Kidney glomerular epithelial cell (primary cell): ENCODE data around the gene ZNHIT1.

Experiments used
- DNase-seq: peaks from one replicate; lab custom pipeline; 2025; lab: John Stamatoyannopoulos, UW

Gene ZNHIT1

DNA sequence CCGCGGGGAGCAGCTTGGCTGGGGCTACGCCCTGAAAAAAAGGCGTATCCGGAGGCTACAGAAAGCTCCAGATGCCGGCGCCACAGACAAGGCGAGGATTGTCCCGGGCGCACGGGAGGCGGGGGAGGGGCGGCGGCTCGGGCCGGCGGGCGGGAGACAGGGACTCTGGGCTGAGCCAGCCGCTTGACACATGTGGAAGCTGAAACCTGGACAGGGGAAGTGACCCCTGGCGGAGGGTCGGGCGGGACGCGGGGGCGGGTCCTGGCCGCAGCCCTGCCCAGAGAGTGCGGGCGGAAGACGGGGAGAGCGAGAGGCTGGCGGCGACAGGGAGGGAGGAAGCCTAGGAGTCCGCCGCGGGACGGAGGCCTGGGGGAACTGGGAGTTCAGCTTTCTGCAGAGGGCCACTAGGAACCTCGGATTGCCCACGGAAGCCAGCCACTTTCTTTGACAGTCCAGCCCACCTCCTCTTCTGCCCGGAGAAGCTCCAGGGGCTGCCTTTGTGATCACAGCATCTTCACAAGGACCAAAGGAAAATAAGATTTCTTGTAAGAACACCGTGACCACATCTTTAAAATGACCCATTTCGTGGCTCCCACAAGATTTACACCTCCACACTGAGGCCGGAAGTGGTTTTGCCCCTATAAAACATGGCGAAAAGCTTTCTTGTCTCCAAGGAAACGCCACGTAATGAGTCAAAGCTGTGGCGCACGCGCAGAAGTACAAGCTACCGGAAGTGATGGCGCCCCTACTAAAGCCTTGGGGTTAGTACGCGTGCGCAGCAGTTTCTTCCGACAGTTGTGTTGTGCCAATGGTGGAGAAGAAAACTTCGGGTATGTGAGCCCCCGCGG, at the start of gene ZNHIT1, which contains the start of gene PLOD3:
Gene ZNHIT1 (plus strand): TSS at position 778 of the 848 bp plus-strand sequence. CDS start 31 bp downstream, at position 809.
Gene PLOD3 (minus strand): TSS at position 194 of the 848 bp plus-strand sequence. CDS start 307 bp downstream, outside the sequence.
- DNase-seq = peak; percentile 95

DNA sequence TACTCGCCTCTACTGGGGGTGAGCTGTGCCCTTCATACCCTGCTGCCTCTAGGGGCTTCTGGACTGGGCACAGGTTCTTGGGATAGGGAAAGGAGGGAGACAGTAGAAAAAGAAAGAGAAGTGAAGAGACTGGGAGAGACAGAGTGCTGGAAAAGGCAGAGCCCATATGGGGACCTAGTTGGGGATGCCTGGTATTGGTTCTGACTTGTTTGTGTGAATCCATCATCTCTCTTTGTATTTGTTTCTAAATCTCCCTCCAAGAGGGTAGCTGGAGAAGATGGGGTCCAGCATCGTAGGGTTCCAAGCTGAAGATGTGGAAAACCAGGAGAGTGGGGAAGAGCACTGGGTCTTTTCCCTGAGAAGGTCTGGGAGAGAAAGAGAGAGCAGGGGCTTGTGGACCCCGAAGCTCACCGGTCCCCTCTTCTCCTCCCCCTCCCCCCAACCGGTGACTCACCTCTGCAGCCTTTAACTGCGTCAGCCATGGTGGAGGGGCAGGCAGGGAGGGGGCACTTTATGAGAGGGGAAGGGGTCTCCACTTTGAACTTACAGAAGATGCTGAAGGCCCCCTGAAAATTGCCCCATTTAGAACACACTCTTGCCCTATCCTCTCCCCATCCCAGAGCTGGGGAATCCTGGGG, 49.4 kb upstream of the ZNHIT1 start:
- DNase-seq = no peak

DNA sequence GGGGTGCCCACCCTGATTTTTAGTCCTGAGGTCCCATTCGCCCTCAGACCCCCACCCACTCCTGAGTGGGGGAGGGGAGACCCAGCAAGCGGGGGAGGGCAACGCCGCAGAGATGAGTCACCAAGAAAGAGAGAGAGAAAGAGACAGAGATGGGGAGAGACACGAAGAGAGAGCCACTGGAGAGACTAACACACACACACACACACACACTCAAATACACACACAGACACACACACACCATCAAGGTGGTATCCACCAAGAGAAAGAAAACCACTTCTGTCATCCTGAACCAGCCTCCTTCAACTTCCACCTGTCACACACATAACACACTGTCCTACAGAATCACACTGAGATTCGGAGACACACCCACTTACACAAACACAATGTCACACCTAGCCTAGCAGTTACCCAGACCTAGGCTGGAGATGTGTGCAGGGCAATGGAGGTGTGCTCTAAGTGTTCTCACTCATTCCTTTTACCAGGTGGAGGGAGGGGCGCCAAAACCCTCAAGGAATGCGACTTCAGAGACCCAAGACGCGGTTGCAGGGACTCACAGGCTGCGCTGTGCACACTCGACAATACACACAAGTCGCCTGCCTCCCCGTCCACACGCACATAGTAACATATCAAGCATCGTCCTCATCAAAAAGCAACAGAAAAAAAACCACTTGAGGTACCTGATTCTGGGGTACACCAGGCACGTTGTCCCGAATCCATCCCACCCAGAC, 48.7 kb upstream of the ZNHIT1 start:
- no peak for DNase-seq

DNA sequence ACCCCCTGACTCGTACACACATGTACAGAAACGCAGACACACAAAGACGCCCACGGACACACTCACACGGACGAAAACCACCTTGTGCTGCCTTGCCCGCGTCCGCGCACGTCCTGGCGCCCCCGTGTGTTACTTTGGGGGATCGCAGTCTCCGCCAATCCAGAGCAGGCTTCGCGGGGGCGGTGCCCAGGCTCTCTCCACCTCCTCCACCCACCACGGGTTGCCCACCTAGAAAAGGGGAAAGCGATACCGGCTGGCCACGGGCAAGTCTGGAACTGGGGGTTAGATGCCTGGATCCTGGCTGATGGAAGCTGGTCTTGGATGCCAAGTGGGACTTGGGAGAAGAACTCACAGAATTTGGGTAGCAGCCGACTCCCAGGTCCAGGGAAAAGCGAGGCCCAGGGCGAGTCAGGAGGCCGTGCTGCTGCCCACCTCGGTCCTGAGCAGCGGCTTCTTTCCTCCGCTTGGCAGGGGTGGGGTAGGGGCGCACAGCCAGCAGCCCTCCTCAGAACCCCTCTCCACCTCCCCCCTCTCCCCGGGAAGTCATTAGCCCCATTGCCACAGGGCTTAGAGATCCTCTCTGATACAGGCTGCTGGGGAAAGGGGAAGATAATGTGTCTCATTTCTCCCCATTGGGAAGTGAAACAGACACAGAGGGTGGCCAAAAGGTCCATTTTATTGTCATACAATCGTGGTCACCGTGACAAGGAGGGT, 48.0 kb upstream of the ZNHIT1 start:
- DNase-seq = peak; percentile 46

DNA sequence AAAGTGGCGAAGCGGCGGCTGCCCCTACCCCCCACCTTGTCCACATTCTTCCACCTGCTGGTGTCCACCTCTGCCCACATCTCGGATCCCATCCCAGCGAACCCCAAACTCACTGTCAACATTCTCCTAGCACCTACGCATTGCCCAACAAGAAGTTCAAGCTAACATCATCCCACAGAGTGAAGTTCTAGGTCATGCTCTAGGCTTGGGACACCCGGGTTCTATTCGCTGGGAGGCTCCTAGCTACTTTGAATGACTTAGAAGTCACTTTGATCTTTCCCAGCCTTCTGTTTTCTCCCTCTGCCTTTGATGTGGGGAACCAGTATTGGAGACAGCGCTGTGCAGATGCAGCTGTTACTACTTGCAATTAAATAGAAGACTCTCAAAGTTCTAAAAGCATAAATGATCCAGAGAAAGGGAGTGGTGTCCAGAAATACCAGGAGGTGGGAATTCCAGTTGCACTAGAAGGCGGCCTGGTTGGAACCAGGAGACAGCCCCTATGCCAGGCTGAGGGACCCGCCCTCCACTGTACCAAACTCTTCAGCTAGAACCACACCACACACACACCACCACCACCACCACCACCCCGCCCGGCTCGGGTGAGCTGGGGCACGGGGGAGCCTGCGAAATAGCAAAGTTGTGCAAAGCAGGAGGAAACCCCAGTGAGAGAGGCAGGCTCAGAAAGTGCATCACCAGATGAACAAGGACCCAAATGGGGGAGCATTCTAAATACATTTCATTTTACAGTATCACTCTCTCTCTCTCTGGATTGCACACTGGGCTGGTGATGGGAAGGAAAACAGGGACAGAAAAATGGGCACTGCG, 47.1 kb upstream of the ZNHIT1 start:
- no peak for DNase-seq

DNA sequence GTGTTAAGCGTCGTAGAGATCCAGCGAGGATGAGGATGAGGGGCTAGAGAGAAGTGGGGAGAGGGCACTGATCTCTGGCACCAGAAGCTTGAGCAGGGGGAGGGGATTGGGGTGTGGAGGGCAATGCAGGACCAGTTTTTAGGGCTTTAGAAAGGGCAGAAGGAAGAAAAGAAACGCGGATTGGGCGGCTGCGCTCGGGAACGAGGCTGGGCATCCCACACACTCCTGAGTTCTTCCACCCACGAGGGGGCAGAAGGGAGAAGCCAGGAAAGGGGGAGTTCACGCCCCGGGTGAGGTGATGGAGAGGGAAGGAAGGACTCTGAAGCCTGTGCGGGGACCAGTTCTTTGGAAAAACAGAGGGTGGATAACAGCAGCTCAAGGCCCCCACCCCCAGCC, 46.5 kb upstream of the ZNHIT1 start:
- DNase-seq = no peak

DNA sequence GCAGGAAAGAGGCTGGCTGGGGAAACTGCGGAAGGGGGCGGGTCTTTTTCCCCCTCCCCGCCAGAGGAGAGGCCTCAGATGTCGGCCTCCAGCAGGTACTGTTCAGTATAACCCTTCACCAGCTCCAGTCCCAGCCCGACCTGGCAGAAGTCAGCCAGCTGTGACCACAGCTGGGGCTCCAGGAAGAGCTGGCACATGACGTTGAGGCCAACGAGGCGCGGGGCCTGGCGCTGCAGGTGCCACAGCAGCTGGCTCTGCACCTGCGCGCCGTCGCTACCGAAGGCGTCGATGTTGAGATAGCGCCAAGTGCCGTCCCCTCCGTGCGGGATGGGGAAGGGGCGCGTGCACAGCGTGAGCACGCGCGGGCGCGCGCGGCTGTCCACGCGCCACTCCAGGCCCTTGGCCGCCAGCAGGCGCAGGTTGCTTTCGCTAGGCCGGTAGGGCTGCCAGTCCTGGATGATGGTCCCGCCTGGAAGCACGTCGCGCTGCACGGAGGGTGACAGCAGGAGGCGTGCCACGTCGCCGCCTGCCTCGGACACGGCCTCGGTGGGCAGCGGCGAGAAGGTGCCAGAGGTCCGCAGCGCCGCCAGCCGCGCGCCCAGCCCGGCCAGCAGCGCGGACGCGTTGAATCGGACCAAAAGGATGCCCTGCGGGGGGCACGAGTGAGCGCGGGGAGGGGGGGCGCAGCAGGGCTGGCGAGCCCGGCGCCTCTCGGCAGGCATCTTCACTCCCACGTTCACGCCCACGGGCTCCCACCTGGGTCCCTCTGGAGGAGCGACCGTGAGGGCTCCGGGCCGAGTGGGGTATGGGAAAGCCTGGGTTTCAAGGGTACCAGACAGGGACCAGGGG, 45.7 kb upstream of the ZNHIT1 start:
- no peak for DNase-seq

DNA sequence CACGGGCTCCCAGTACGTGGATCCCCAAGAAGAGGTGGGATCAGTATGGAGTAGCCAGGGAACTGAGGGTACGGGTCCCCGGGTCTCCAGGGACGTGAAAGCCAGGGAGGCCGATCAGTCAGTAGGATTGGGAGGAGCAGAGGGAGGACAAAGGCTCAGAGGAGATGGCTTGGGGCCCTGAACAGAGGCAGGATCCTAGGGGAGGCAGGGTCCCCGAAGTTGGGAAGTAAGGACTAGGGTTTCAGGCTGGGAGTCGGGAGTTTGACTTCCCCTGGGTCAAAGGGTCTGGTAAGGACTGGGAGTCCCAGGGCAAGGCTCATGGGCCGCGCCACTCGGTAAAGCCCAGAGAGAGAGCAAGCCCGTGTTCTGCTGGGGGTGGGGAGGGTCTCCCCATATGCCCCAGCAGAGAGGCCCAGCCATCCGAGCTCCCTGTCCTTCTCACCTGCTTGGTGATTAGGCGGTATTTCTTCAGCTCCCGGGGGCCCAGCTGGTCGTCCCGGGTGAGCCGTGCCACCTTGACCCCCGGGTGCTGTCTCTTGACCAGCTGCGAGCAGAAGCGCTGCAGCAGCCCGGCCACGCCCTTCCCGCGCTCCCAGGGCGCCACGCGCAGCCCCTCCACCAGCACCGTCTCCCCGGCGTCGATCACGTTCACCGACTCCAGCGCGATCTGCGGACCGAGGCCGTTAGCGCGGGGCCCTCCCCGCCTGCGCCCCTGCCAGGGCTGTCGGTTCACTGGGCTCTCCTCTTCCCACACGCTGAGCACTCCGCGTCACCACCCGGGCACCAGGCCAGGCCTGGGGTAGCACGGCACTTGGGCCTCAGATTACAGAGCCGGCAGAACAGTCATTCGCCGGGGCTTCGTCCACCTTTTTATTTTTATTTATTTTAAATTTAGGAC, 44.9 kb upstream of the ZNHIT1 start:
- peak; percentile 39 for DNase-seq

DNA sequence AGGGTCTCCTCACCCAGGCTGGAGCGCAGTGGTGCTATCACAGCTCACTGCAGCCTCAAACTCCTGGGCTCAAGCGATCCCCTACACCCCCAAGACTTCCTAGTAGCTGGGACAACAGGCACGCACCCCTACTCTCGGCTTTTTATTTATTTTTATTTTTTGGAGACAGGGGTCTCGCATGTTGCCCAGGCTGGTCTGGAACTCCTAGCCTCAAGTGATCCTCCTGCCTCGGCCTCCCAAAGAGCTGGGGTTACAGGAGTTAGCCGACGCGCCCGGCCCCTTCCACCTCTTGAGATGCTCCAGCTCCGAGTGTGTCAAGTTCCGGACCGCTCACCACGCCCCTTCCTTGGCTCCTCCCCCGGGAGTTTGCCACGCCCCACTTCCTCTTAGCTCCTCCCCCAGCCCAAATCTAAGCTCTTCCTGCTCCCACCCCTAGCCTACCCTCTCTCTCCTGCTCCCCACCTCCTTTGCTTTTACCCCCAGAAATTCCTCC, 44.2 kb upstream of the ZNHIT1 start:
- DNase-seq = no peak

DNA sequence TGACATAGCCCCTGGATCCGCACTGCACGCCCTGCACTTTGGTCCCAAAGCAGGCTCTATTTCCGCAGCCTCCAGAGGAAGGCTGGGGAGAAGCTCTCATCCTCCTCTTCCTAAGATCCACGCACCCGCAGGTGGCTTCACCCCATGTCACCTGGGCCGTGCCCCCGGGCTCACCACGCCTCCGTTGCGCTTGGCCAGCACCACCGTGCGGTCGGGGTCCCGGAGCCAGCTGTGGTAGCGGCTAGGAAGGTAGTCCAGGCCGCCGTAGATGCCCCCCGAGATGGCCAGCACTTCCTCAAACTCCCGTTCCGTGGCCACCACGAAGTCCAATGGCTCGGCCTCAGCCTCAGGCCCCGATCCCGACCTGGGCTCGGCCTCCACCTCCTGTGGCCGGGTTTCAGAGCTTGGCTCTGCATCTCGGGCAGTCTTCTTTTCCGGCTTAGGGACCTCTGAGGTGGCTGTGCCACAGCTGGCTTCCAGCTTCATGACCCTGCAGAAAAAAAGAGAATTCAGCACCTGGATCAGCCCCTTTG, 43.6 kb upstream of the ZNHIT1 start:
- DNase-seq = no peak

DNA sequence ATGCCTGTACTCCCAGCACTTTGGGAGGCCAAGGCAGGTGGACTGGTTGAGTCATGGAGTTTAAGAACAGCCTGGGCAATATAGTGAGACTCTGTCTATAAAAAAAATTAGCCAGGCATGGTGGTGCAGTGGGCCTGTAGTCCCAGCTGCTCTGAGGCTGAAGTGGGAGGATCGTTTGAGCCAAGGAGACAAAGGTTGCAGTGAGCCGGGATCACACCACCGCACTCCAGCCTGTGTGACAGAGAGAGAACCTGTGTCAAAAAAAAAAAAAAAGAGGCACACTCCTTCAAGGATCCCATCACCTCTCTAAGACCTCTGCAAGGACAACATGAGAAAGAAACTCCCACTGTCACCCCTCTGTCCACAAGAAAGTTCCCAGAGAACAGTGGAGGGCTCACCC, 42.3 kb upstream of the ZNHIT1 start:
- DNase-seq = no peak

DNA sequence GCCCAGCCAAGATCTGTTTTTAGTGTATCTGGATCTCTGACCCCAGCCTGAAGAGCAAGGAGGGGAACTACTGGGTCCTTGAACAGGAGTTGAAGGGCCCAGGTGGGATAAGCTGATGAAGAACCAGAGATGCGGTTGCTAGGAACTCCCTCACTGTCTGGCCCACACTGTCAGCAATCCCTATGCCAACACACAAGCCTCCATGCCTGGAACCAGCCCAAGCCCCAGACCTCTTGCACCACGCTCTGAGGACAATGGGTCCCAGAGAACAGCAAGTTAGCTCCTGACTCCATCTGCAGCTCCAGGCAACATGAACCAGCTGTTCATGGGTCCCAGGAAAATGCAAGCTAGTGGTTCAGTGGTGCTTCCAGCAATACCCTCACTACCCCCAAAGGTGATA, 40.3 kb upstream of the ZNHIT1 start:
- no peak for DNase-seq

DNA sequence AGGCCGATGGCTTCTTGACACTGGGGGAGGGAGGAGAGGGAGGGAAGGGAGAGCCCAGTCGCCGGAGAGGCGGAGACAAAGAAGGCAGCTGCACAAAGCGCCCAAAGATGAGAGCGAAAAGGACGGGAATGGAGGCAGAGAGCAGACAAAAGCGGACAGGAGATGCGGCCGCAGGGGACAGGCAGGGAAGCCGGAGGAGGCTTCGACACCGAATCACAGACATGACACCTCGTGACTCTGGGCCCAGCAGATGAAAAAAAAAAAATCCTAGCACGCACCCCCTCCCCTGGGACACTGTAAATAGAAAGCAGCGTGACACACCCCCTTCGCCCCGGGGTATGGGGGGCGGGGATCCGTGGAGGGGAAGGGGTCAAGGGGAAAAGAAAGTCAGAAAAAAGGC, 38.8 kb upstream of the ZNHIT1 start:
- no peak for DNase-seq

DNA sequence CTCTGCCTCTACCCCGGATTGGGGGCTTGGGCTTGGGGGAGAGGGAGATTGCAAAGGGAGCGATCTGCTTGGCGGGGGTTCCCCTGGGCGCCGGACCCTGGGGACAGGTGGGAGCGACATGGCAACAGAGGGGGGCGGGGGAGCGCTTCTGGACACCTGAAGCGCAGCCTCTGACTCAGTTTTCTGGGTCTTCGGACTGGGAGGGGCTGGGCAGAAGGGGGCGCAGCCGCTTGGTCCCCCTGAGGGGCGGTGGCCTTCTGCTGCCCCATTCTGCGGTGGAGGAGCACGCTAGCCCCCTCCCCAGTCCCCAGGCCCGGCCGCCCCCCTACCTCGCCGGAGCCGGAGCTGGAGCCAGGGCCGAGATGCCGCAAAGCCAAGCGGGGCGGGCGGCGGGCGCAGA, 38.3 kb upstream of the ZNHIT1 start:
- DNase-seq = no peak

DNA sequence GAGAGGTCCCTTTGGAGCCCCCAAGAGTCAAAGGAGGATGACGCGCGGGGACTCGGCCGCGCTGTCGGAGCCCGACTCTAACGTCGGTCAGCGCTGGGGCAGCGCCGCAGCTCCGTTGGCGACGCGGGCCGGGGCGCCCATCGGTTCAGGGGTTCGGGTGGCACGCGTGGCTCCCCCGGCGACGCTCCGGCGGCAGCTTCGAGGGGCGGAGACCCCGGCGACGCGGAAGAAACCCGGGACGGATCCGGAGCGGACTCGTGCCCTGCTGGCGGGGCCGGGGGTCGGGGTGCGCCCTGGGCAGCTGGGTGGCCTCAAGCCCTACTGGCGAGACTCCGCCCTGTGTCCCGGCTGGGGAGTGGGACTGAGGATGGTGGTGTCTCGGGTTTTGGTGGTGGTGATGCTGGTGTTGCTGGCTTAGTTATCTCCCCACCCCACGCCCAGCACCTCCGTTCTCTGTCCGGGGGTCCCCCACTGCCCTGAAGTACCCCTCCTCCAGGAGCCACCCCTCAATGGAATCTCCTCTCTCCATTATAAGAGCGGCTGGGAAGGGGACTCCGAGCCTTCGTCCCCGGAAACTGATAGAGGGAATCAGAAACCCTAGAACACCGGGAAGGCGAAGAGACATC, 37.7 kb upstream of the ZNHIT1 start, which contains the start of gene NAT16:
Gene NAT16 (minus strand): TSS at position 164 of the 626 bp plus-strand sequence. CDS start 5,486 bp downstream, outside the sequence.
- no peak for DNase-seq

DNA sequence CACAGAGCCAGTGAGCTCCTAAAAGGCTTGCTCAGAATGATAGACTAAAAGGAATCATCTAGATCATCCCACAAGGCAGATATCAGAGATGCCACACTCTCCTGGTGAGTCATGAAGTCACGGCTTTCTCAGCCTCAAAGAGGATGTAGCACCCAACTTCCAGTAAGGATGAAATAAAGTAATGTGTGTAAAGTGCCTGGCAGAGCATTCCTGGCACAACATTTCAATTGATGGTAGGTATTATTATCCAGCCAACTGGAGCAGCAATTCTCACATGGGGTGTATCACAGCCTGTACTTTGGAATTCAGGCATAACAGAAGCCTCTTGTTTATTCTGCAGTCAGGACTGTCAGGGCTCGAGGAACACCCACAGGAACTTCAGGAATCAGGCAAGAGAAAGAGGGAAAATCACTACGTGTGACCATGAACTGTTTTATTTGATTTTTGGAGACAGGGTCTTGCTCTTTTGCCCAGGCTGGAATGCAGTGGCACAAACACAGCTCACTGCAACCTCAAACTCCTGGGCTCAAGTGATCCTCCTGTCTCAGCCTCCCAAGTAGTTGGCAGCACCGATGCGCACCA, 32.6 kb upstream of the ZNHIT1 start:
- DNase-seq = peak; percentile 71

DNA sequence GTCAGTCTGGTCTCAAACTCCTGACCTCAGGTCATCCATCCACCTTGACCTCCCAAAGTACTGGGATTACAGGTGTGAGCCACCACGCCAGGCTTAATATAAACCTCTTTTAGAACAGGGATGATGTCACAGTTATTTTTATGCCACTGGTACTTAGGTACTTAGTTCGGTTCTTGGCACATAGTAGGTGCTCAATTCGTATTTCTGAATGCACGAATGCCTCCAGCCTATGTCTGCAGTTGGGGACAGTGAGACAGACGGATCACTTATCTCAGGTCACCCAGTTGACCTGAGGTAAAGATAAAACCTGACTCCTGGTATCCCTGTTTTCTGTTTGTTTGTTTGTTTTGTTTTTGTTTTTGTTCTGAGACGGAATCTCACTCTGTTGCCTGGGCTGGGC, 31.8 kb upstream of the ZNHIT1 start:
- no peak for DNase-seq
